KMS-11 (cell line): Measurements from ENCODE around the gene CDC27.

Source experiments
- H2AFZ ChIP-seq: fragments of 200-600 bp; sonication (generic); 2 replicates; pipeline ENCODE4 v1.6.1; 2016; ENCODE audit warnings: antibody characterized with exemption, mixed run types, low read depth
- H3K27ac ChIP-seq: fragments of 200-600 bp; sonication (generic); 2 replicates; pipeline ENCODE4 v1.6.1; 2016; ENCODE audit warnings: mild to moderate bottlenecking, mixed run types
- H3K27me3 ChIP-seq: fragments of 200-600 bp; sonication (generic); 2 replicates; pipeline ENCODE4 v1.6.1; 2017; ENCODE audit warnings: mild to moderate bottlenecking, low read depth, mixed run types, moderate library complexity; ENCODE audit not compliant: insufficient read depth
- H3K36me3 ChIP-seq: fragments of 200-600 bp; sonication (generic); 2 replicates; pipeline ENCODE4 v1.6.1; 2017; ENCODE audit warnings: mild to moderate bottlenecking, mixed run types; ENCODE audit not compliant: insufficient read depth
- H3K4me1 ChIP-seq: fragments of 200-600 bp; sonication (generic); 2 replicates; pipeline ENCODE4 v1.6.1; 2016; ENCODE audit warnings: mild to moderate bottlenecking, low read depth, mixed run types; ENCODE audit not compliant: poor library complexity, severe bottlenecking
- H3K4me2 ChIP-seq: fragments of 200-600 bp; sonication (generic); 2 replicates; pipeline ENCODE4 v1.7.0; 2016; ENCODE audit warnings: mild to moderate bottlenecking, mixed run types
- H3K4me3 ChIP-seq: fragments of 200-600 bp; sonication (generic); IDR thresholded peaks from 2 replicates; pipeline ENCODE4 v1.6.1; 2017; ENCODE audit warnings: low read depth, low read length, mixed read lengths; ENCODE audit not compliant: insufficient read depth
- H3K79me2 ChIP-seq: fragments of 200-600 bp; sonication (generic); 2 replicates; pipeline ENCODE4 v1.6.1; 2016; ENCODE audit warnings: low read depth, mixed run types; ENCODE audit not compliant: insufficient read depth
- H3K9ac ChIP-seq: fragments of 200-600 bp; sonication (generic); 2 replicates; pipeline ENCODE4 v1.6.1; 2016; ENCODE audit warnings: mild to moderate bottlenecking, mixed run types
- H4K20me1 ChIP-seq: fragments of 200-600 bp; sonication (generic); 2 replicates; pipeline ENCODE4 v1.6.1; 2016; ENCODE audit warnings: mild to moderate bottlenecking, mixed run types; ENCODE audit not compliant: insufficient read depth
- TF ChIP-seq, protein P1 (sequence below): fragments of 200-600 bp; sonication (generic); conservative IDR thresholded peaks from 2 replicates; pipeline ENCODE4 v1.6.1; 2017; ENCODE audit warnings: low read depth, mild to moderate bottlenecking, antibody characterized with exemption, low read length, moderate library complexity, mixed read lengths

Gene CDC27

DNA sequence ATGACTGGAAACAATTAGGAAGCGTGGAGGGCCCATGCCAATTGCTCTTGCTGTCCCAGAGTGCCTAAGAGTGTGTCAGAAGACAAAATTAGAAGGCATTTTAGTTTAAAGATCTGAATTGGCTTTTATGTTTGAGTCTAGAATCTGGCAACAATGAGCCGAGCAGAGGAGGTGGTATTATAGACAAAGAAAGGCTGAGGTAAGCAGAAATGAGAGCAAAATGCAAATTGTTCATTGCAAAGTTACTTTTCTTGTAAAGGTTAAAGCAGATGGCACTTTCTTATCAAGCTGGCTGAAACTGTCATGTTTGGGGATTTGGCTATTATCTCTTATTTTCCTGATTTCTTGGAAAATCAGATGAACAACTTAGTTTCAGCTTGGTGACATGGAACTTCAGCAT is 23.4 kb upstream of the CDC27 start:
- Histone ChIP-seq H3K36me3 (no peaks in the 10 kb centered on the region), H3K9ac (no peak overlapping the region), H4K20me1 (no peaks in the 10 kb centered on the region), H3K27ac (no peak overlapping the region), H3K4me3 (no peak overlapping the region), H3K4me2 (no peak overlapping the region), H3K79me2 (no peaks in the 10 kb centered on the region), H3K4me1 (peaks cover 20% of the 10 kb centered on the region), H2AFZ (peak overlapping the region; percentile 11; the same call in 1 of the 2 replicates), H3K27me3 (no peaks in the 10 kb centered on the region)
- TF ChIP-seq, protein P1, sequence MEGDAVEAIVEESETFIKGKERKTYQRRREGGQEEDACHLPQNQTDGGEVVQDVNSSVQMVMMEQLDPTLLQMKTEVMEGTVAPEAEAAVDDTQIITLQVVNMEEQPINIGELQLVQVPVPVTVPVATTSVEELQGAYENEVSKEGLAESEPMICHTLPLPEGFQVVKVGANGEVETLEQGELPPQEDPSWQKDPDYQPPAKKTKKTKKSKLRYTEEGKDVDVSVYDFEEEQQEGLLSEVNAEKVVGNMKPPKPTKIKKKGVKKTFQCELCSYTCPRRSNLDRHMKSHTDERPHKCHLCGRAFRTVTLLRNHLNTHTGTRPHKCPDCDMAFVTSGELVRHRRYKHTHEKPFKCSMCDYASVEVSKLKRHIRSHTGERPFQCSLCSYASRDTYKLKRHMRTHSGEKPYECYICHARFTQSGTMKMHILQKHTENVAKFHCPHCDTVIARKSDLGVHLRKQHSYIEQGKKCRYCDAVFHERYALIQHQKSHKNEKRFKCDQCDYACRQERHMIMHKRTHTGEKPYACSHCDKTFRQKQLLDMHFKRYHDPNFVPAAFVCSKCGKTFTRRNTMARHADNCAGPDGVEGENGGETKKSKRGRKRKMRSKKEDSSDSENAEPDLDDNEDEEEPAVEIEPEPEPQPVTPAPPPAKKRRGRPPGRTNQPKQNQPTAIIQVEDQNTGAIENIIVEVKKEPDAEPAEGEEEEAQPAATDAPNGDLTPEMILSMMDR: no peak

DNA sequence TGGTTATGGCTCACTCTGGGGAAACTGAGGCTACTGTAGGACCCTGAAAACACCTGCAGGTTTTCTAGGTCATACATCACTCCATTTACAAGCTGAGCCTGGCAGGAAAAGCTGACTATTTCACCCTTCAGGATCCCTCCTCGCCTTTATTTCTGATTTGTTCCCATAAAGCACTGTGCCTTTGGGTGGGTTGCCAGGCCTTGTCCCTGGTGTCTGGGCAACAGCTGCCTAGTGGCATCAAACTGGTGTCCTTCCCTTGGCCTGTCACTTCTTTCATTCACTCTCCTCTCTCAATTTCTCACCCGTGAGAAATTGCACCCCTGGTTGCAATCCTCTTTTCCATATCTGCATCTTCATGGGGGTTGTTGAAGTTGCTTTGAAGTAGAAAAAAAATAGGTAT is 21.7 kb upstream of the CDC27 start:
- Histone ChIP-seq H3K27ac (no peak overlapping the region), H3K36me3 (no peaks in the 10 kb centered on the region), H3K4me3 (no peak overlapping the region), H2AFZ (no peak overlapping the region), H3K4me1 (peaks cover 37% of the 10 kb centered on the region), H3K79me2 (no peaks in the 10 kb centered on the region), H4K20me1 (no peaks in the 10 kb centered on the region), H3K27me3 (no peaks in the 10 kb centered on the region), H3K4me2 (no peak overlapping the region), H3K9ac (no peak overlapping the region)
- TF ChIP-seq, protein P1: no peak

DNA sequence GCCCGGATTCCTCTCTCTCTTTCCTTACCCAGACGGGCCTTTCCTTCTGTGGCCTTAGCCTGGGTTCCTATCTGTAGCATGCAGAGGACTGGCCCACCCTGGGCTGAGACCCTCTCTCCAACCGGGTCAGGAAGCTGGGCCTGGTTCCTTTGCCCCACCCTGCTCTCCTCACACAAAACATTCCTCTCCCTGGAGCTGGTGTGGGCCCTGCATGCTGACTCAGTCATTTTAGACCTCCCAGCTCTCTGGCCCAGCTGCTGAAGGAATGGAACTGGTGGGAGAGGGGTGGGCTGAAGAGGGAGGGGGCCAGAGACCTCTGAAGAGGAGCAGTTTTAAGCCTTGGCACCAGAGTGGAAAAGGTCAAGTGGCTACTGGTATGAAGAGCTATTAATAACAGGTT is 21.0 kb upstream of the CDC27 start:
- H3K27ac ChIP-seq: no peak overlapping the region
- TF ChIP-seq, protein P1: no peak
- no peaks in the 10 kb centered on the region for H3K36me3 ChIP-seq
- no peaks in the 10 kb centered on the region for H3K27me3 ChIP-seq
- H2AFZ ChIP-seq: no peak overlapping the region
- H3K4me1 ChIP-seq: peaks cover 41% of the 10 kb centered on the region
- no peak overlapping the region for H3K4me3 ChIP-seq
- no peaks in the 10 kb centered on the region for H4K20me1 ChIP-seq
- no peak overlapping the region for H3K9ac ChIP-seq
- no peak overlapping the region for H3K4me2 ChIP-seq
- H3K79me2 ChIP-seq: no peaks in the 10 kb centered on the region

DNA sequence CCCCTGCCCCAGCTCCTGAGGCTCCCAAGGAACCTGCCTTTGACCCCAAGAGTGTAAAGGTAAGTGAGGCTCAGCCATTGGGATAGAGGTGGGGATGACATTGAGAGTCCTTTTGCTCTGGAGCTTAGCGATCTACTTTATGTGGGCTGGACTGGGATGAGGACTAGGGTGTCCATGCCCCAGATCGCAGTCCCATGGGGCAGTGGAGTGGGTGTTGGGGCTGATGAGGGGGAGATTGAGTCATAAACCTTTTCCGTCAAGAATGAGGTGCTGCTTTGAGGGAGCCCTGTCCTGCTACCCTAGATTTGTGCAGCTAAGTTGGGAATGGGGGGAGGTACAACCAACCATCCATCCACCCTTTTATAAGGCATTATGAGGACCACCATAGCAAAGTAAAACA is 20.4 kb upstream of the CDC27 start:
- Histone ChIP-seq H3K27me3 (no peaks in the 10 kb centered on the region), H3K4me3 (no peak overlapping the region), H3K9ac (no peak overlapping the region), H3K79me2 (no peaks in the 10 kb centered on the region), H2AFZ (no peak overlapping the region), H3K27ac (no peak overlapping the region), H3K36me3 (no peaks in the 10 kb centered on the region), H3K4me1 (peaks cover 47% of the 10 kb centered on the region), H4K20me1 (no peaks in the 10 kb centered on the region), H3K4me2 (no peak overlapping the region)
- TF ChIP-seq, protein P1: no peak
